A549 (cell line): ENCODE measurements around the gene NPBWR2. TPM values are rescaled to one million over a fixed set of nuclear protein-coding genes. Genes with fewer than 3 reads are reported as not detected.

ENCODE experiments used
- ATAC-seq, 2 experiments: fragments of 200-7000 bp in 1 of 2; fragments of >200 bp in 1 of 2; cut with Nextera tagmentation in 1 of 2; cut with Tn5 transposase in 1 of 2; 3 replicates each; pipeline versions ENCODE4 v1.8.0 to v1.9.1; 2018 to 2020; ENCODE audit warnings: mild to moderate bottlenecking in 1 of 2, moderate library complexity in 1 of 2
- CTCF ChIA-PET: fragments of 300-600 bp; sonication (Branson Sonifier 250); formaldehyde crosslinking; extraction: SDS; loops from one replicate; lab custom pipeline; 2021; ENCODE audit warnings: antibody characterized with exemption, inconsistent platforms; lab: Yijun Ruan, JAX
- POLR2A ChIA-PET: fragments of 350-600 bp; formaldehyde crosslinking; extraction: SDS; loops from one replicate; lab custom pipeline; 2021; ENCODE audit warnings: antibody characterized with exemption, inconsistent platforms; lab: Yijun Ruan, JAX
- DNase-seq, 2 experiments: peaks; one replicate each; pipeline versions ENCODE4 v3.0.0 to v3.0.0-alpha.2; 2011 to 2016; ENCODE audit warnings: low read depth in 1 of 2, low spot score in 1 of 2
- FAIRE-seq: peaks from 2 replicates; lab custom pipeline; 2011; peaks lifted over from hg19 to GRCh38; lab: Jason Lieb, UNC
- H3K27ac ChIP-seq, 2 experiments: fragments of >200 bp; sonication (Bioruptor Twin); formaldehyde crosslinking; 3 replicates each; pipeline ENCODE4 v1.5.1; 2016 to 2017
- H3K4me1 ChIP-seq: fragments of >200 bp; sonication (Bioruptor Twin); formaldehyde crosslinking; 3 replicates; pipeline ENCODE4 v1.6.1; 2016
- H3K4me2 ChIP-seq: fragments of >200 bp; sonication (Bioruptor Twin); formaldehyde crosslinking; 3 replicates; pipeline ENCODE4 v1.6.1; 2016
- H3K4me3 ChIP-seq: fragments of >200 bp; sonication (Bioruptor Twin); formaldehyde crosslinking; 3 replicates; pipeline ENCODE4 v1.5.1; 2016
- H3K9me3 ChIP-seq: fragments of >200 bp; sonication (Bioruptor Twin); formaldehyde crosslinking; 3 replicates; pipeline ENCODE4 v1.6.1; 2016
- ATOH8 ChIP-seq: fragments of 250-450 bp; sonication (Bioruptor Pico); IDR thresholded peaks from 2 replicates; pipeline ENCODE4 v1.5.0; 2020; ENCODE audit warnings: low read depth, mild to moderate bottlenecking, moderate library complexity
- BHLHE40 ChIP-seq: IDR thresholded peaks from 2 replicates; pipeline ENCODE4 v1.6.1; 2012; ENCODE audit warnings: low read depth, low read length, inconsistent platforms
- CBX2 ChIP-seq: fragments of 200-600 bp; sonication (generic); IDR thresholded peaks from 2 replicates; pipeline ENCODE4 v1.6.1; 2016; ENCODE audit warnings: low read depth, mild to moderate bottlenecking, borderline replicate concordance
- CEBPB ChIP-seq, 2 experiments: fragments of >200 bp in 1 of 2; sonication (Bioruptor Twin) in 1 of 2; formaldehyde crosslinking in 1 of 2; IDR thresholded peaks; 2 replicates each; pipeline ENCODE4 v1.6.1; 2012 to 2016
- EP300 ChIP-seq, 2 experiments: fragments of >200 bp; sonication (Bioruptor Twin); formaldehyde crosslinking; IDR thresholded peaks; 2 replicates in 1 of 2; 3 replicates in 1 of 2; pipeline ENCODE4 v1.6.1; 2016 to 2017
- ESRRA ChIP-seq: fragments of 150-350 bp; IDR thresholded peaks from 2 replicates; pipeline ENCODE4 v1.6.1; 2014; ENCODE audit warnings: mild to moderate bottlenecking, low read length, borderline replicate concordance
- FOSL2 ChIP-seq, 2 experiments: fragments of 450-650 bp in 1 of 2; fragments of >200 bp in 1 of 2; sonication (Bioruptor Twin) in 1 of 2; formaldehyde crosslinking; IDR thresholded peaks; 2 replicates each; pipeline versions ENCODE4 v1.5.0 to v1.6.1; 2016 to 2020; ENCODE audit warnings: mild to moderate bottlenecking in 1 of 2, moderate library complexity in 1 of 2
- FOXS1 ChIP-seq: fragments of 250-450 bp; sonication (Bioruptor Pico); IDR thresholded peaks from 2 replicates; pipeline ENCODE4 v1.5.0; 2020; ENCODE audit warnings: mild to moderate bottlenecking, moderate library complexity
- HOXA7 ChIP-seq: fragments of 250-450 bp; sonication (Bioruptor Pico); IDR thresholded peaks from 2 replicates; pipeline ENCODE4 v1.5.0; 2020; ENCODE audit warnings: mild to moderate bottlenecking, moderate library complexity
- HOXB13 ChIP-seq: fragments of 250-450 bp; sonication (Bioruptor Pico); IDR thresholded peaks from 2 replicates; pipeline ENCODE4 v1.5.0; 2020; ENCODE audit warnings: low read depth, mild to moderate bottlenecking, moderate library complexity
- JUN ChIP-seq, 2 experiments: fragments of >200 bp; sonication (Bioruptor Twin); formaldehyde crosslinking; IDR thresholded peaks; 2 replicates in 1 of 2; 3 replicates in 1 of 2; pipeline ENCODE4 v1.6.1; 2016 to 2017
- MAFK ChIP-seq: fragments of 450-650 bp; IDR thresholded peaks from 2 replicates; pipeline ENCODE4 v1.6.1; 2014; ENCODE audit not compliant: partially characterized antibody
- MAX ChIP-seq: IDR thresholded peaks from 2 replicates; pipeline ENCODE4 v1.6.1; 2012
- MYC ChIP-seq: IDR thresholded peaks from 2 replicates; pipeline ENCODE4 v1.6.1; 2012; ENCODE audit warnings: mild to moderate bottlenecking, inconsistent platforms, low read length, improper control_type of control experiment, borderline replicate concordance
- PHF8 ChIP-seq: fragments of 200-600 bp; sonication (generic); IDR thresholded peaks from 2 replicates; pipeline ENCODE4 v1.6.1; 2016; ENCODE audit warnings: low read depth, mild to moderate bottlenecking, antibody characterized with exemption, moderate library complexity, borderline replicate concordance
- POLR2A ChIP-seq: IDR thresholded peaks from 2 replicates; pipeline ENCODE4 v1.6.1; 2012; ENCODE audit warnings: mild to moderate bottlenecking, low read length
- RAD21 ChIP-seq, 2 experiments: fragments of >200 bp in 1 of 2; sonication (Bioruptor Twin) in 1 of 2; formaldehyde crosslinking in 1 of 2; IDR thresholded peaks in 1 of 2; conservative IDR thresholded peaks in 1 of 2; 2 replicates in 1 of 2; 3 replicates in 1 of 2; pipeline ENCODE4 v1.6.1; 2012 to 2018; ENCODE audit warnings: inconsistent platforms in 1 of 2
- RARB ChIP-seq: fragments of 250-450 bp; sonication (Bioruptor Pico); IDR thresholded peaks from 2 replicates; pipeline ENCODE4 v1.8.0; 2021; ENCODE audit warnings: mild to moderate bottlenecking, moderate library complexity
- RCOR1 ChIP-seq: fragments of 150-350 bp; IDR thresholded peaks from 2 replicates; pipeline ENCODE4 v1.6.1; 2014; ENCODE audit warnings: antibody characterized with exemption, low read length, low read depth
- RFX5 ChIP-seq: fragments of 450-650 bp; IDR thresholded peaks from 2 replicates; pipeline ENCODE4 v1.7.1; 2014; ENCODE audit warnings: antibody characterized with exemption, mild to moderate bottlenecking, moderate library complexity
- RNF2 ChIP-seq: fragments of 200-600 bp; sonication (generic); IDR thresholded peaks from 2 replicates; pipeline ENCODE4 v1.6.1; 2016; ENCODE audit warnings: low read depth, mild to moderate bottlenecking, antibody characterized with exemption, moderate library complexity, borderline replicate concordance
- SMC3 ChIP-seq: fragments of >200 bp; sonication (Bioruptor Twin); formaldehyde crosslinking; IDR thresholded peaks from 3 replicates; pipeline ENCODE4 v1.6.1; 2018; ENCODE audit warnings: inconsistent platforms
- SREBF2 ChIP-seq: fragments of 450-650 bp; IDR thresholded peaks from 2 replicates; pipeline ENCODE4 v1.6.1; 2014; ENCODE audit warnings: mild to moderate bottlenecking, moderate library complexity
- TP53 ChIP-seq: fragments of 250-450 bp; sonication (Bioruptor Pico); IDR thresholded peaks from 2 replicates; pipeline ENCODE4 v1.5.0; 2021; ENCODE audit warnings: mild to moderate bottlenecking, moderate library complexity
- ZC3H11A ChIP-seq: fragments of 450-650 bp; IDR thresholded peaks from 2 replicates; pipeline ENCODE4 v1.6.1; 2014; ENCODE audit warnings: antibody characterized with exemption, mild to moderate bottlenecking
- ZSCAN20 ChIP-seq: fragments of 250-450 bp; sonication (Bioruptor Pico); IDR thresholded peaks from 2 replicates; pipeline ENCODE4 v1.8.0; 2022; ENCODE audit warnings: mild to moderate bottlenecking, moderate library complexity
- WGBS: methylation state at CpG from one replicate; pipeline ENCODE4 v1.1.6; 2017; ENCODE audit errors: missing lambda C conversion rate; 5-methylcytosine and 5-hydroxymethylcytosine counted together
- polyA plus RNA-seq, 4 experiments: library from polyadenylated mRNA; depleted of rRNA in 3 of 4; stranded (reverse); fragments of >200 nt; fragmentation: RNase III in 1 of 4; extraction: RNeasy Plus Mini Kit Qiagen cat#74134 plus additional on column Dnase treatment in 1 of 4; gene quantifications; 2 replicates in 3 of 4; 3 replicates in 1 of 4; pipeline ENCODE4 v1.2.3, GENCODE V29; 2011 to 2017
- TF ChIP-seq, protein P1 (sequence below): fragments of >200 bp; sonication (Bioruptor Twin); formaldehyde crosslinking; IDR thresholded peaks from 3 replicates; pipeline ENCODE4 v1.6.1; 2016
- TF ChIP-seq, protein P2 (sequence below): fragments of 450-650 bp; IDR thresholded peaks from 2 replicates; pipeline ENCODE4 v1.6.1; 2014; ENCODE audit warnings: antibody characterized with exemption
- TF ChIP-seq, protein P3 (sequence below): fragments of 200-600 bp; sonication (generic); IDR thresholded peaks from 2 replicates; pipeline ENCODE4 v1.6.1; 2016; ENCODE audit warnings: antibody characterized with exemption, mild to moderate bottlenecking, moderate library complexity

Gene NPBWR2
- polyA plus RNA-seq, 2 of the 4 experiments (the other 2 are of a cell fraction), result not detected

DNA sequence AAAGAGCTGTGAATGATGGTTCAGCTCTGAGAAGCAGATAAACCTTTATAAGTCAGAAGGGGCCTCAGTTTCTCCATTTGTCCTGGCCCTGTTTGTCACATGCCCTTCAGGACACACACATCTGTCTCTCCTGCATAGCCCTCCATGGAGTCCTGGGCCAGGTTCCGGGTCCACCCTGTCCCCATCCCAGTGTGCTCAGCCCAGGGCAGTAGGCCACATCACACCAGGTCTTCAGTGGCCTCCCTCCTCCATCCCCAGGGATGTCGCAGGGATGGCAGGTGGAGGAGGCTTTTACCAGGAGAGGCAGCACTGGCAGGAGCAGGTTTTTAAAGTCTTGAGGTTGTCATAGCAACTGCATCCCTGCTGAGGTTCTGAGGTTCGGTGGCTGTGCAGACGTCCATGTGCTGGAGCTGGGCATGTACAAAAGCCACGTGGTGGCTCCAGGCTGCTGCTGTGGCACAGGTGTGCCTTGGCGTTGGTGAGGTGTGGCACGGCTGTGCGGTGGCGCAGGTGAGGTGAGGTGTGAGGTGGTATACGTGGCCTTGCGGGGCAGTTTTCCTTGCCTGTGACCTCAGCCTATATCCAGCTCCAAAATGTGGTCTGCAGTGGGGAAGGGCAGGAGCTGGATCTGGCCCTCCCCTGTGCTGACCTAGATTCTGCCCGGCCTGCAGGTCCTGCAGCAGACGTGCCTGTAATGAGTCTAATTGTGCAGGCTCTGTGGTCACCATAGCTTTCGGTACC is 8.0 kb upstream of the NPBWR2 start:
- Histone ChIP-seq H3K4me1 (no peaks in the 10 kb centered on the region), H3K4me2 (no peak overlapping the region), H3K4me3 (no peak overlapping the region), H3K9me3 (no peaks in the 10 kb centered on the region), H3K27ac (no peak overlapping the region)
- ATAC-seq, result no peak
- ChIA-PET CTCF (interaction anchor here (1.3 to 7.6 kb wide), 6 partner anchors 9 to 77 kb away, joined by 3 to 58 read pairs (median 7); partner anchors contain the start of genes LKAAEAR1 and NPBWR2), POLR2A (interaction anchor here (1.3 kb wide), 1 partner anchor 32 kb away, joined by 4 read pairs; the partner anchor contains the start of gene LKAAEAR1)
- TF ChIP-seq HOXA7 (CRISPR knock-in tag) (no peak), RARB (no peak), FOSL2 (IDR thresholded peaks at IDR 0.05) (no peak), FOSL2 (CRISPR knock-in tag; IDR thresholded peaks at IDR 0.05) (no peak), CBX2 (no peak), RCOR1 (no peak), MAX (no peak), ZSCAN20 (CRISPR knock-in tag) (no peak), RAD21 (conservative IDR thresholded peaks at IDR 0.05 in 1 of 2, IDR thresholded peaks at IDR 0.05 in 1 of 2) (no peak), SREBF2 (no peak), BHLHE40 (no peak), RFX5 (no peak), ATOH8 (CRISPR knock-in tag) (no peak), ZC3H11A (no peak)
- TF ChIP-seq, protein P1, sequence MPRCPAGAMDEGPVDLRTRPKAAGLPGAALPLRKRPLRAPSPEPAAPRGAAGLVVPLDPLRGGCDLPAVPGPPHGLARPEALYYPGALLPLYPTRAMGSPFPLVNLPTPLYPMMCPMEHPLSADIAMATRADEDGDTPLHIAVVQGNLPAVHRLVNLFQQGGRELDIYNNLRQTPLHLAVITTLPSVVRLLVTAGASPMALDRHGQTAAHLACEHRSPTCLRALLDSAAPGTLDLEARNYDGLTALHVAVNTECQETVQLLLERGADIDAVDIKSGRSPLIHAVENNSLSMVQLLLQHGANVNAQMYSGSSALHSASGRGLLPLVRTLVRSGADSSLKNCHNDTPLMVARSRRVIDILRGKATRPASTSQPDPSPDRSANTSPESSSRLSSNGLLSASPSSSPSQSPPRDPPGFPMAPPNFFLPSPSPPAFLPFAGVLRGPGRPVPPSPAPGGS, result no peak
- no peak for DNase-seq
- FAIRE-seq, result no peak
- 61% methylated on average over 13 of the region's 14 CpGs for WGBS

DNA sequence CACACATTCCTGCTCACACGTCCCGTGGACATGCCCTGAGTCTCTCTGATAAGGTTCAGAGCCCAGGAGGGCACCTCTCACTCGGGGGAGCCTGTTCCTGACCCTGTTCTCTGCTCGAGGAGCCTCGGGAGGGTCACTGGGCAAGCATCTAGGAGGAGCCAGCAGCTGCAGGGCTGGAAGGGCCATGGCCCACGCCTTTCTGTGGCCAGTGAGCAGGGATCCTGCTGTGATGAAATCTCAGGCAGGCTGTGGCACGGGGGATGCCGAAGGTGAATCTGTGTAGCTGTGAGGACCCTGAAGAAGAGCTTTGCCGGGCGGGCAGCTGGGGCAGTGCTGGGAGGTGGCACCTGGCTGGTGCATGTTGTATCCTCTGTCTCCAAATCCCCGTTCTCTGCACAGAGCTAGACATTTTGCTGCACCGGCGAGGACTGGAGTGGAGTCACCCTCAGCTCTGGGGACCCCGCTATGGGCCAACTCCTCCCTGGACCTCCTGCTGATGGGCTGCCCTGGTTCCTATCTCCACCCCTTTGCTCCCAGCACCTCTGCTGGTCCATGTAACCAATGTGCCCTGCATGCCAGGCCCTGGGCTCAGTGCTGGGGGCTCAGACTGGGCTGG is 7.1 kb upstream of the NPBWR2 start:
- H3K4me1 ChIP-seq, result no peaks in the 10 kb centered on the region
- ChIA-PET CTCF (interaction anchor here (4.9 to 7.6 kb wide), 2 partner anchors 13 to 30 kb away, joined by 18 to 58 read pairs; partner anchors contain the start of gene LKAAEAR1), POLR2A (no interaction called here)
- DNase-seq, result no peak
- TF ChIP-seq SREBF2 (no peak), CEBPB (IDR thresholded peaks at IDR 0.05) (no peak), SMC3 (no peak), TP53 (CRISPR knock-in tag) (no peak), MAFK (no peak), POLR2A (no peak), MYC (no peak), FOXS1 (CRISPR knock-in tag) (no peak), RAD21 (conservative IDR thresholded peaks at IDR 0.05 in 1 of 2, IDR thresholded peaks at IDR 0.05 in 1 of 2) (no peak), MAX (no peak), JUN (IDR thresholded peaks at IDR 0.05) (no peak), PHF8 (no peak), BHLHE40 (no peak), ESRRA (no peak), EP300 (IDR thresholded peaks at IDR 0.05) (no peak), RNF2 (no peak), HOXB13 (CRISPR knock-in tag) (no peak)
- TF ChIP-seq, protein P2, sequence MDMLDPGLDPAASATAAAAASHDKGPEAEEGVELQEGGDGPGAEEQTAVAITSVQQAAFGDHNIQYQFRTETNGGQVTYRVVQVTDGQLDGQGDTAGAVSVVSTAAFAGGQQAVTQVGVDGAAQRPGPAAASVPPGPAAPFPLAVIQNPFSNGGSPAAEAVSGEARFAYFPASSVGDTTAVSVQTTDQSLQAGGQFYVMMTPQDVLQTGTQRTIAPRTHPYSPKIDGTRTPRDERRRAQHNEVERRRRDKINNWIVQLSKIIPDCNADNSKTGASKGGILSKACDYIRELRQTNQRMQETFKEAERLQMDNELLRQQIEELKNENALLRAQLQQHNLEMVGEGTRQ, result no peak
- TF ChIP-seq, protein P3, sequence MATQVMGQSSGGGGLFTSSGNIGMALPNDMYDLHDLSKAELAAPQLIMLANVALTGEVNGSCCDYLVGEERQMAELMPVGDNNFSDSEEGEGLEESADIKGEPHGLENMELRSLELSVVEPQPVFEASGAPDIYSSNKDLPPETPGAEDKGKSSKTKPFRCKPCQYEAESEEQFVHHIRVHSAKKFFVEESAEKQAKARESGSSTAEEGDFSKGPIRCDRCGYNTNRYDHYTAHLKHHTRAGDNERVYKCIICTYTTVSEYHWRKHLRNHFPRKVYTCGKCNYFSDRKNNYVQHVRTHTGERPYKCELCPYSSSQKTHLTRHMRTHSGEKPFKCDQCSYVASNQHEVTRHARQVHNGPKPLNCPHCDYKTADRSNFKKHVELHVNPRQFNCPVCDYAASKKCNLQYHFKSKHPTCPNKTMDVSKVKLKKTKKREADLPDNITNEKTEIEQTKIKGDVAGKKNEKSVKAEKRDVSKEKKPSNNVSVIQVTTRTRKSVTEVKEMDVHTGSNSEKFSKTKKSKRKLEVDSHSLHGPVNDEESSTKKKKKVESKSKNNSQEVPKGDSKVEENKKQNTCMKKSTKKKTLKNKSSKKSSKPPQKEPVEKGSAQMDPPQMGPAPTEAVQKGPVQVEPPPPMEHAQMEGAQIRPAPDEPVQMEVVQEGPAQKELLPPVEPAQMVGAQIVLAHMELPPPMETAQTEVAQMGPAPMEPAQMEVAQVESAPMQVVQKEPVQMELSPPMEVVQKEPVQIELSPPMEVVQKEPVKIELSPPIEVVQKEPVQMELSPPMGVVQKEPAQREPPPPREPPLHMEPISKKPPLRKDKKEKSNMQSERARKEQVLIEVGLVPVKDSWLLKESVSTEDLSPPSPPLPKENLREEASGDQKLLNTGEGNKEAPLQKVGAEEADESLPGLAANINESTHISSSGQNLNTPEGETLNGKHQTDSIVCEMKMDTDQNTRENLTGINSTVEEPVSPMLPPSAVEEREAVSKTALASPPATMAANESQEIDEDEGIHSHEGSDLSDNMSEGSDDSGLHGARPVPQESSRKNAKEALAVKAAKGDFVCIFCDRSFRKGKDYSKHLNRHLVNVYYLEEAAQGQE, result no peak
- H3K4me3 ChIP-seq, result no peak overlapping the region
- H3K9me3 ChIP-seq, result no peaks in the 10 kb centered on the region
- H3K27ac ChIP-seq, result no peak overlapping the region
- H3K4me2 ChIP-seq, result no peak overlapping the region
- WGBS, result 69% methylated on average over 11 of the region's 14 CpGs
- no peak for ATAC-seq
- no peak for FAIRE-seq
